K562 treated with DMSO at 1 percent for 48 hours (cell line): Measurements from ENCODE around the gene ARMS2. TPM values are rescaled to one million over a fixed set of nuclear protein-coding genes. Genes with fewer than 3 reads are reported as not detected.

Experiments
- total RNA-seq: library from RNA; unstranded; fragments of 300-600 nt; gene quantifications from 2 replicates; pipeline ENCODE4 v1.2.3, GENCODE V29; 2022; ENCODE audit warnings: low replicate concordance; ENCODE audit errors: extremely low read depth

ARMS2 gene, protein sequence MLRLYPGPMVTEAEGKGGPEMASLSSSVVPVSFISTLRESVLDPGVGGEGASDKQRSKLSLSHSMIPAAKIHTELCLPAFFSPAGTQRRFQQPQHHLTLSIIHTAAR
- not detected in 2 replicates for total RNA-seq

DNA sequence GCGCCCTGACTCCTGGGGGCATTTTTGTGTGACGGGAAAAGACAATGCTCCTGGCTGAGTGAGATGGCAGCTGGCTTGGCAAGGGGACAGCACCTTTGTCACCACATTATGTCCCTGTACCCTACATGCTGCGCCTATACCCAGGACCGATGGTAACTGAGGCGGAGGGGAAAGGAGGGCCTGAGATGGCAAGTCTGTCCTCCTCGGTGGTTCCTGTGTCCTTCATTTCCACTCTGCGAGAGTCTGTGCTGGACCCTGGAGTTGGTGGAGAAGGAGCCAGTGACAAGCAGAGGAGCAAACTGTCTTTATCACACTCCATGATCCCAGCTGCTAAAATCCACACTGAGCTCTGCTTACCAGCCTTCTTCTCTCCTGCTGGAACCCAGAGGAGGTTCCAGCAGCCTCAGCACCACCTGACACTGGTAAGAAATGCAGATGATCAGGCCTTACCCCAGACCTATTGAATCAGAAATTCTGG is at the start of gene ARMS2:
Gene ARMS2 (plus strand): TSS at position 51 of the 478 bp plus-strand sequence. CDS start 75 bp downstream, at position 126.

DNA sequence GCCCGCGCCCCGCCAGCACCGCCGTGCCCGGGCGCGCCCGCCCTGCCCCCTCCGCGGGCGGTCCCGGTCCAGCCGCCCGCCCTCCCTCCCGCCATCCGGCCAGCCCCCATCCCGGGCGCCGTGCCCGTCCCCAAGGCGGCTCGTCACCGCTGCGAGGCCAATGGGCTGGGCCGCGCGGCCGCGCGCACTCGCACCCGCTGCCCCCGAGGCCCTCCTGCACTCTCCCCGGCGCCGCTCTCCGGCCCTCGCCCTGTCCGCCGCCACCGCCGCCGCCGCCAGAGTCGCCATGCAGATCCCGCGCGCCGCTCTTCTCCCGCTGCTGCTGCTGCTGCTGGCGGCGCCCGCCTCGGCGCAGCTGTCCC is 6.9 kb downstream of the ARMS2 start, which contains the start of gene HTRA1:
Gene HTRA1 (plus strand): TSS at position 187 of the 362 bp plus-strand sequence. CDS start 100 bp downstream, at position 287.

Other genes with a start within 250 kb of the ARMS2 start
- not detected in 2 replicates for gene BTBD16, start 183.4 kb upstream of the ARMS2 start, total RNA-seq
- not detected in 2 replicates for gene PLEKHA1, start 79.9 kb upstream of the ARMS2 start, total RNA-seq
- not detected in 2 replicates for gene HTRA1, start 6.9 kb downstream of the ARMS2 start, total RNA-seq
- gene DMBT1, start 106.1 kb downstream of the ARMS2 start, total RNA-seq: not detected in 2 replicates
- not detected in 2 replicates for gene C10orf120, start 245.2 kb downstream of the ARMS2 start, total RNA-seq